ENCODE data around the gene ERBB4.

The ERBB4 gene

GRCh38 chr2:212428681-212429478 is 109.7 kb downstream of the ERBB4 start:
- no peak for DNase-seq (ENCODE audit: low read depth)

- no peak for DNase-seq (ENCODE audit: low read depth)
Measured at GRCh38 chr2:212427638-212428037, 111.0 kb downstream of the ERBB4 start.

GRCh38 chr2:212426637-212427412 is 111.8 kb downstream of the ERBB4 start:
- DNase-seq (ENCODE audit: low read depth), result no peak

DNA sequence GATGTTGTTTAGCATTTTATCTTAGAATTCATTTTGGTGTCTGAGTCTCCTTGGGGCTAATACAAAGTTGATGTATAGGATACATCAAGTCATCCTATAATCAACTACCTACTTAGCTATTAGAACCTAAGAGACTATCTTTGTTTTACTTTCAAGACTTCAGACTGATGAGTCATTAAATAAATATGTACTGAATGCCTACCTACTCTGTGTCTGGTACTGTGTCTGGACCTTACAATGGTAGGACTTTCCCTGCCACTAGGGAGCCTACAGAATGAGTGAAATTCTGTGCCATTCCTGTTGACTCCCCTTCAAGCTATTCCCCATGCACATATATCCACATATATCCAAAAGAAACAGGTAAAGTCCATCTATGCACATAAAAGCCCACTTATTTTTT is 114.5 kb downstream of the ERBB4 start:
- no peak for DNase-seq (ENCODE audit: low read depth)

GRCh38 chr2:212423089-212423488 is 115.5 kb downstream of the ERBB4 start:
- no peak for DNase-seq (ENCODE audit: low read depth)

DNA sequence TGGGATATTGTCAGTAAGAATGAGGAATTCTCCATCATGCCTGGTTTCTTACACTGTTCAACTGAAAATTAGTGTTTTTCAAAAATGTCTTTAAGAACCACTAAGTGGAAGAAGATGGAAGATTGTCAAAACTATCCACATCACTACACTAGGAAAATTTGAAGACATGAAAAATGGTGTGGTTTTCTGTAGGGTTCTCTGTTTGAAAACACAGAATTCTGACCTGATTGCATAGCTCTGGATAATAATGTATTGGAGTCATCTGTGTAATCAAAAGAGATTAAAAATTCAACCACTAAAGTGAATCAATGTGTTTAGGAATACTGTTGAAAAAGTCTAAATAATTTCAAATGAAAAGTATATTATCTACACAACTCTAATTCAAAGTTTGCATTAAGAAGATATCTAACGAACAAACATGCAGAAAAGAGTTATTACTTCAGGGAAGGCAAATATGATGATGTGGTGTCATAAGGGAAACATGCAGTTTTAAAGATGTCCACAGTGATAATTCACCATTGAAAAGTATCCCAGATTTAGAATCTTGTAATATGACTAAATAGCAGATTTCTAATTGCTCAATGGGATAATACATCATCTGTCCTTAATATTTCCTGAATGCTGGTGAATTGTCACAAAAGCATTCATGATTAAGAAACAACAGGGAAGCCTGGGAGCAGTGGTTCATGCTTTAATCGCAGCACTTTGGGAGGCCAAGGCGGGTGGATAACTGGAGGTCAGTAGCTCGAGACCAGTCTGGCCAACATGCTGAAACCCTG is 116.9 kb downstream of the ERBB4 start:
- DNase-seq (ENCODE audit: low read depth), result no peak

DNA sequence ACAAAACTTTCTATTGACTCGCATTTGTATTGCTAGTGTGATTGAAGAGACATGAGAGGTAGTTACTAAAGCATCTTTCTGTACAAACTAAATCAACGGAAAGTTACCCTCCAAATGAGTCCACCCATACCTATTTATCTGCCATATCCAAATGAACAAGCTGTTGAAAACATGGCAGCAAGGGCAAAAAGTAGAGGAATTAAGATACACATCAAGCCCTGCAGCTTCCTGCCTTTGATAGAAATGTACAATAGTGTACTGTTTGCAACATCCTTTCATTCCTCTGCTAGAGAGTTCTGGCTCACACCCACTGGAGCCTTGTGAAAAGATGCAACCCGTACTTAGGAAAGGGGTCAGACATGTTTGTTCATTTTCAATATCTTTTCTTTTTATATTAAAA is 122.5 kb downstream of the ERBB4 start:
- DNase-seq (ENCODE audit: low read depth), result no peak

GRCh38 chr2:212414767-212415211 is 123.8 kb downstream of the ERBB4 start:
- DNase-seq (ENCODE audit: low read depth), result no peak

GRCh38 chr2:212409560-212409959 is 129.0 kb downstream of the ERBB4 start:
- DNase-seq (ENCODE audit: low read depth), result no peak

- no peak for DNase-seq (ENCODE audit: low read depth)
Measured at GRCh38 chr2:212408524-212408923, 130.1 kb downstream of the ERBB4 start.

DNA sequence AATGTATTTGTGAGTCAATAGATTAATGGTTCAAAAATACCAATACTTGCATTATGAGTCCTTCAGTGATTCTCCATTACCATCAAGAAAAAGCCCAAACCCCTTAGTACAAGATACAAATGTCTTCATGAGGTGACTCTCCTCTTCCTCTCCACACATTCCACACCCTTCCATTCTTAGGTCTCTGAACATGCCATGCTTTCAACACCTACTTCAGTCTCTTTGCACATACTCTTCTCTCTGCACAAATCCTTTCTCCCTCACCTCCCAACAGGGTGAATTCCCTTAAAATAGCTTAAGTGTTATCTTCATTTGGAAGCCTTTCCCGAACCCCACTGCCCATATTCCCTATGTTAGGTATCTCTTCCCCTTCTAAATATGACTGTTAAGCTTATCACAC is 131.9 kb downstream of the ERBB4 start:
- DNase-seq (ENCODE audit: low read depth), result no peak

GRCh38 chr2:212402316-212402715 is 136.3 kb downstream of the ERBB4 start:
- DNase-seq (ENCODE audit: low read depth), result no peak

GRCh38 chr2:212398316-212398715 is 140.3 kb downstream of the ERBB4 start:
- no peak for DNase-seq (ENCODE audit: low read depth)

DNA sequence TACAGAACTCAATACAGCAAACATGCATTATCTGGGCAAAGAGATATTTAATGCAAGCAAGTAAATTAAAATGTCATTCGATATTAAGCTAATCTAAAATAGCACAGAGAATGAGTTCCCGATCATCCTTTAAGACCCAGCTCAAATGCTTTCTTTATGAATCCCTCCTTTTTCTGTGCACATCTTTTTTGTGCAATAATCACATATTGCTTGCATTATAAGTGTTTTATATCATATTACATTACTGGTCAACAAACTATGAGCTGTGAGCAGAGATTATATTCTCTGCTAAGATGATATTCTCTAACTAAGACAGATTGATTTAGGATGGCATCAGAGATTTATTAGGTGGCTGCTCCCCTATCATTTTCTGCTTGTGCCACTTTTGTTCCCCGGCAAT is 146.1 kb downstream of the ERBB4 start:
- no peak for DNase-seq (ENCODE audit: low read depth)

GRCh38 chr2:212392043-212392442 is 146.6 kb downstream of the ERBB4 start:
- no peak for DNase-seq (ENCODE audit: low read depth)

DNA sequence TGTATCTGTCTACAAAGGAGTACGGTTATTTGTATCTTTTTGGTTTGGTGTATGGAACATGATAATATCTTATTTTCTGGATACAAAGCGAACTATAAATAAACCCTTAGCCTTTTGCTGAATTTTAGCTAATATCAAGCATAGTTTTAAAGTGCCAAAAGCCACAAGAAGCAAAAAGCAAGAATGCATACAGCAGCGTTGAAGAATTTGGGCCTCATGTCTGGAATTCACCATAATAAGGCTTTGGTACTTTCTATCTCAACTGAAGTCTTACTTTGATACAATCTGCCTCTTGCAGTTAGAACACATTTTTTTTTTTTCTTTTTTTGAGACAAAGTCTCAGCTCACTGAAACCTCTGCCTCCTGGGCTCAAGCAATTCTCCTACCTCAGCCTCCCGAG is 151.5 kb downstream of the ERBB4 start:
- DNase-seq (ENCODE audit: low read depth), result no peak

DNA sequence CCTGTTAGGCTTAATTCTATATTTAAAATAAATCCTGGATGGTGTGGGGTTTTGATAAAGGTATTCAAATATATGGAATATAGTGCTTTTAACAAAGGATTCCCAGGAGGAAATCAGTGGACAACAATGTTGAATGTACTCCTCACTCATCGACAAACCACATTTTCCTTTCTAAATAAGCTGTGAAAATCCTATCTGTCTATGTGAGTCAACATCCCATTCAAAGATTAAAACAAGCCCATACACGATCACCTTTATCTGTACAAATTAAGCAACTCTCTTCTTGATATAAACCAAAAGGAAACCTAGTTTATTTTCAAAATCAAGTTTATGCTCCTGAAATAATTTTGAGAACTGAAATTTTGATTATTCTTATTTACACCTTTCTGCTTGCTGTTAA is 153.4 kb downstream of the ERBB4 start:
- DNase-seq (ENCODE audit: low read depth), result no peak

GRCh38 chr2:212384027-212384426 is 154.6 kb downstream of the ERBB4 start:
- no peak for DNase-seq (ENCODE audit: low read depth)

DNA sequence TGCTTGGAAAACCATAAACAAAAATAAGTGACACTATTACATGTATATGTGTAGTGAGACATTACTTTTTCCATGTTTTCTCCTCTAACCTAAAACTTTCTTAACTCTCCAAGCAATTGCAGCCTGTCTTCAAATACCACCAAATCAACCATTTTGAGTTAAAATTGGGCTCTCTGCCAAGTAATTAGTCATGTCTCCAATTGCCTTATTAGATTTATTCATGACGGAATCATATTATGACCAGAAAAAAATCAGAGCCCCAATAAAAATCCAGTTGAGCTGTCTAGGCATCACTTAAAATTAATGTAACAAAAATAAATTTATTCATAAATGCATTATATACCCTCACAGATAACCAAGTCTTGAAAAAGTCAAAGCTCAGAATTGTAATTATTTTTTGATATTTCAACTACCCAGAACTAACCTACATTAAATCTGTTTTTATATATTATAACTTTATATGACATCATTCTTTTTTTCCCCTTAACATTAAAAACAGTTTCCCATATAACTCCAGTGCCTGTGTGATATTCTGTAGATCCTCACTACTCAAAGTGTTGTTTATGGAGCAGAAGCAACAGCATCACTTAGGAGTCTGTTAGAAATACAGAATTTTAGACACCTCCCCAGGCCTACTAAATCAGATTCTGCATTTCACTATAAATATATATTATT is 157.0 kb downstream of the ERBB4 start:
- DNase-seq (ENCODE audit: low read depth), result no peak

DNA sequence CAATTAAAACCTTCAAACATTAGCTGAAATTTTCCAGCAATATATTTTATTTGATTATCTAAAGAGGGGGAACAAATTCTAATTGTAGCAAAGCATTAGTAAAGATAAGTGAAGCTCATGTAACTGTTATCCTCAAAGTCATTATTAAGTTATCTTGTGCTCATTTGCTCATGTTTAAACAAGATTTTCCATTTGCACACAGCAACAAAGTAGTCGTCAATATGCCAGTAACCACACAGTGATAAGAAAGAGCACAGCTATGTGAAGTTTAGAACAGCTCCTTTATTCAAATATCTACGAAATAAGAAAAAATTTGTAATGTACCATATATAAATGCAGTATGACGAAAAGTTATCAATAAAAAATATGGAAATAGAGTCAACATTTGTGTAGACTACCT is 159.5 kb downstream of the ERBB4 start:
- DNase-seq (ENCODE audit: low read depth), result no peak

- DNase-seq (ENCODE audit: low read depth), result no peak
Measured at GRCh38 chr2:212367431-212367830, 171.2 kb downstream of the ERBB4 start.

Data from stimulated activated CD8-positive, alpha-beta memory T cell treated with anti-CD3 and anti-CD28 coated beads, Interleukin-7, amount 100 ng/mL, for 24 hours (primary cell).